ENCODE data around the gene OR2F1. TPM values are rescaled to one million over a fixed set of nuclear protein-coding genes. Genes with fewer than 3 reads are reported as not detected.

OR2F1 gene
- total RNA-seq, 2 donors from 2014 or later = not detected

- DNase-seq (ENCODE audit: low spot score) = no peak
- H3K9me3 ChIP-seq = peaks cover 0 to 11% of the 10 kb centered on the region in 2 donors
- H3K4me1 ChIP-seq = no peaks in the 10 kb centered on the region
- H3K27me3 ChIP-seq = no peaks in the 10 kb centered on the region
- H3K36me3 ChIP-seq = no peaks in the 10 kb centered on the region
- TF ChIP-seq, protein P1, sequence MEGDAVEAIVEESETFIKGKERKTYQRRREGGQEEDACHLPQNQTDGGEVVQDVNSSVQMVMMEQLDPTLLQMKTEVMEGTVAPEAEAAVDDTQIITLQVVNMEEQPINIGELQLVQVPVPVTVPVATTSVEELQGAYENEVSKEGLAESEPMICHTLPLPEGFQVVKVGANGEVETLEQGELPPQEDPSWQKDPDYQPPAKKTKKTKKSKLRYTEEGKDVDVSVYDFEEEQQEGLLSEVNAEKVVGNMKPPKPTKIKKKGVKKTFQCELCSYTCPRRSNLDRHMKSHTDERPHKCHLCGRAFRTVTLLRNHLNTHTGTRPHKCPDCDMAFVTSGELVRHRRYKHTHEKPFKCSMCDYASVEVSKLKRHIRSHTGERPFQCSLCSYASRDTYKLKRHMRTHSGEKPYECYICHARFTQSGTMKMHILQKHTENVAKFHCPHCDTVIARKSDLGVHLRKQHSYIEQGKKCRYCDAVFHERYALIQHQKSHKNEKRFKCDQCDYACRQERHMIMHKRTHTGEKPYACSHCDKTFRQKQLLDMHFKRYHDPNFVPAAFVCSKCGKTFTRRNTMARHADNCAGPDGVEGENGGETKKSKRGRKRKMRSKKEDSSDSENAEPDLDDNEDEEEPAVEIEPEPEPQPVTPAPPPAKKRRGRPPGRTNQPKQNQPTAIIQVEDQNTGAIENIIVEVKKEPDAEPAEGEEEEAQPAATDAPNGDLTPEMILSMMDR (IDR thresholded peaks at IDR 0.05) = no peak
- H3K4me3 ChIP-seq = no peak overlapping the region
- no peak overlapping the region for H3K27ac ChIP-seq
Observed at GRCh38 chr7:144011458-144012230, 57.0 kb downstream of the OR2F1 start.

Other genes starting within 250 kb of the OR2F1 start
- not detected for gene CTAGE6, start 197.1 kb upstream of the OR2F1 start, total RNA-seq
- gene TCAF1, start 52.7 kb upstream of the OR2F1 start, total RNA-seq = 10 to 100 TPM; 27.9 to 32.1 TPM
- gene OR2F2, start 19.6 kb upstream of the OR2F1 start, total RNA-seq = not detected
- not detected for gene OR6B1, start 45.5 kb downstream of the OR2F1 start, total RNA-seq
- not detected for gene OR2A5, start 94.1 kb downstream of the OR2F1 start, total RNA-seq
- gene OR2A25, start 115.0 kb downstream of the OR2F1 start, total RNA-seq = not detected
- gene OR2A12, start 131.4 kb downstream of the OR2F1 start, total RNA-seq = not detected
- gene OR2A2, start 154.7 kb downstream of the OR2F1 start, total RNA-seq = not detected
- gene OR2A14, start 168.3 kb downstream of the OR2F1 start, total RNA-seq = not detected
- gene CTAGE4, start 228.6 kb downstream of the OR2F1 start, total RNA-seq = under 1 TPM; 0.59 to 0.90 TPM
- gene ARHGEF35, start 241.0 kb downstream of the OR2F1 start, total RNA-seq = 1 to 10 TPM; 1.7 TPM

Data from right atrium auricular region (tissue), 2 donors.